ENCODE results near the gene FRAS1. TPM values are rescaled to one million over a fixed set of nuclear protein-coding genes. Genes with fewer than 3 reads are reported as not detected.

FRAS1 gene
- total RNA-seq, 4 donors from 2014 or later: 3.2 to 4.1 (median 3.4) TPM

GRCh38 chr4:78032929-78033328, 24.2 kb upstream of the FRAS1 start:
- Histone ChIP-seq H3K9me3 (no peaks in the 10 kb centered on the region), H3K27ac (no peak overlapping the region), H3K36me3 (no peaks in the 10 kb centered on the region), H3K4me1 (no peaks in the 10 kb centered on the region), H3K27me3 (no peaks in the 10 kb centered on the region), H3K4me3 (no peak overlapping the region)
- TF ChIP-seq POLR2A (IDR thresholded peaks at IDR 0.05): no peak
- TF ChIP-seq, protein P1, sequence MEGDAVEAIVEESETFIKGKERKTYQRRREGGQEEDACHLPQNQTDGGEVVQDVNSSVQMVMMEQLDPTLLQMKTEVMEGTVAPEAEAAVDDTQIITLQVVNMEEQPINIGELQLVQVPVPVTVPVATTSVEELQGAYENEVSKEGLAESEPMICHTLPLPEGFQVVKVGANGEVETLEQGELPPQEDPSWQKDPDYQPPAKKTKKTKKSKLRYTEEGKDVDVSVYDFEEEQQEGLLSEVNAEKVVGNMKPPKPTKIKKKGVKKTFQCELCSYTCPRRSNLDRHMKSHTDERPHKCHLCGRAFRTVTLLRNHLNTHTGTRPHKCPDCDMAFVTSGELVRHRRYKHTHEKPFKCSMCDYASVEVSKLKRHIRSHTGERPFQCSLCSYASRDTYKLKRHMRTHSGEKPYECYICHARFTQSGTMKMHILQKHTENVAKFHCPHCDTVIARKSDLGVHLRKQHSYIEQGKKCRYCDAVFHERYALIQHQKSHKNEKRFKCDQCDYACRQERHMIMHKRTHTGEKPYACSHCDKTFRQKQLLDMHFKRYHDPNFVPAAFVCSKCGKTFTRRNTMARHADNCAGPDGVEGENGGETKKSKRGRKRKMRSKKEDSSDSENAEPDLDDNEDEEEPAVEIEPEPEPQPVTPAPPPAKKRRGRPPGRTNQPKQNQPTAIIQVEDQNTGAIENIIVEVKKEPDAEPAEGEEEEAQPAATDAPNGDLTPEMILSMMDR (IDR thresholded peaks at IDR 0.05): no peak
- no peak for DNase-seq

DNA sequence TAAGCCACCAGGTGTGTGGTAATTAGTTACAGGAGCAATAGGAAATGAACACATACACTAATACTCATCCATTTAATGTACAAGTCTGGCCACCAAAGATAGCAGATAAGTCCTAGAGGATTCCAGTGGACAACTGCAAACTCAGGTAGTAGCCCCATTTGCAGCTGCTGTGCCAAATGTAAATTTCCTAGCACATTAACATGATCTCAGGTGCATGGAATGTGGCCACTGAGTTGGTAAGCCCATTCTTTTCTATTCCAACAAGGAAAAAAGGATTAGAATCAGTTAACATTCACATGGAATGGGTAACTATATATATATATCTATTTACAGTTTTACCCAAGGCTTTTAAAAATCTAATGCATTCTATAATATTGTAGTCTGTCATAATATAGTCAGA, 23.3 kb upstream of the FRAS1 start:
- H3K9me3 ChIP-seq: no peaks in the 10 kb centered on the region
- no peak for TF ChIP-seq POLR2A (IDR thresholded peaks at IDR 0.05)
- TF ChIP-seq, protein P1 (IDR thresholded peaks at IDR 0.05): no peak
- no peak overlapping the region for H3K27ac ChIP-seq
- no peak overlapping the region for H3K4me3 ChIP-seq
- H3K4me1 ChIP-seq: no peaks in the 10 kb centered on the region
- no peak for DNase-seq
- H3K27me3 ChIP-seq: no peaks in the 10 kb centered on the region
- H3K36me3 ChIP-seq: no peaks in the 10 kb centered on the region

- H3K9me3 ChIP-seq: no peaks in the 10 kb centered on the region
- H3K4me1 ChIP-seq: no peaks in the 10 kb centered on the region
- TF ChIP-seq POLR2A (IDR thresholded peaks at IDR 0.05): no peak
- TF ChIP-seq, protein P1 (IDR thresholded peaks at IDR 0.05): no peak
- H3K4me3 ChIP-seq: no peak overlapping the region
- no peak overlapping the region for H3K27ac ChIP-seq
- no peaks in the 10 kb centered on the region for H3K27me3 ChIP-seq
- no peaks in the 10 kb centered on the region for H3K36me3 ChIP-seq
- DNase-seq: no peak
Observed at GRCh38 chr4:78038704-78039103, 18.4 kb upstream of the FRAS1 start.

- H3K27ac ChIP-seq: no peak overlapping the region
- H3K9me3 ChIP-seq: no peaks in the 10 kb centered on the region
- no peak for DNase-seq
- H3K4me1 ChIP-seq: no peaks in the 10 kb centered on the region
- no peaks in the 10 kb centered on the region for H3K27me3 ChIP-seq
- no peak overlapping the region for H3K4me3 ChIP-seq
- no peaks in the 10 kb centered on the region for H3K36me3 ChIP-seq
- TF ChIP-seq POLR2A (IDR thresholded peaks at IDR 0.05): no peak
- TF ChIP-seq, protein P1 (IDR thresholded peaks at IDR 0.05): no peak
Observed at GRCh38 chr4:78039678-78040077, 17.4 kb upstream of the FRAS1 start.

GRCh38 chr4:78040431-78040830, 16.7 kb upstream of the FRAS1 start:
- Histone ChIP-seq H3K4me3 (no peak overlapping the region), H3K27ac (no peak overlapping the region), H3K4me1 (no peaks in the 10 kb centered on the region), H3K27me3 (no peaks in the 10 kb centered on the region), H3K36me3 (no peaks in the 10 kb centered on the region), H3K9me3 (no peaks in the 10 kb centered on the region)
- TF ChIP-seq, protein P1 (IDR thresholded peaks at IDR 0.05): no peak
- TF ChIP-seq POLR2A (IDR thresholded peaks at IDR 0.05): no peak
- no peak for DNase-seq

GRCh38 chr4:78047366-78047765, 9.8 kb upstream of the FRAS1 start:
- H3K36me3 ChIP-seq: no peaks in the 10 kb centered on the region
- H3K27me3 ChIP-seq: no peaks in the 10 kb centered on the region
- H3K4me3 ChIP-seq: no peak overlapping the region
- no peaks in the 10 kb centered on the region for H3K4me1 ChIP-seq
- DNase-seq: no peak
- H3K27ac ChIP-seq: no peak overlapping the region
- TF ChIP-seq, protein P1 (IDR thresholded peaks at IDR 0.05): no peak
- TF ChIP-seq POLR2A (IDR thresholded peaks at IDR 0.05): no peak
- H3K9me3 ChIP-seq: no peaks in the 10 kb centered on the region

Data from Peyer's patch (tissue), 4 donors.